HepG2 (cell line): ENCODE data around the gene KIF22. TPM values are rescaled to one million over a fixed set of nuclear protein-coding genes. Genes with fewer than 3 reads are reported as not detected.

ENCODE experiments used
- CBX2 ChIP-seq, 2 experiments: fragments of 200-600 bp in 1 of 2; sonication (generic); formaldehyde crosslinking in 1 of 2; IDR thresholded peaks; 2 replicates each; pipeline versions ENCODE4 v1.7.0 to v1.8.1; 2018 to 2022; ENCODE audit warnings: low read depth in 2 of 2, low read length in 1 of 2, mild to moderate bottlenecking in 1 of 2, missing genetic modification reagents in 1 of 2
- CBX5 ChIP-seq: sonication (generic); formaldehyde crosslinking; IDR thresholded peaks from 2 replicates; pipeline ENCODE4 v1.4.0; 2020; ENCODE audit warnings: missing genetic modification reagents, borderline replicate concordance
- HES4 ChIP-seq: sonication (generic); formaldehyde crosslinking; IDR thresholded peaks from 2 replicates; pipeline ENCODE4 v1.9.0; 2021; ENCODE audit warnings: mild to moderate bottlenecking, missing genetic modification reagents, borderline replicate concordance
- KAT7 ChIP-seq: IDR thresholded peaks from 2 replicates; pipeline ENCODE4 v1.6.1; 2018; ENCODE audit warnings: borderline replicate concordance, missing compliant biosample characterization
- MAFF ChIP-seq: IDR thresholded peaks from 2 replicates; pipeline ENCODE4 v1.6.1; 2011; ENCODE audit warnings: low read depth, low read length, improper control_type of control experiment
- NCOA2 ChIP-seq: sonication (generic); formaldehyde crosslinking; IDR thresholded peaks from 2 replicates; pipeline ENCODE4 v1.8.0; 2022; ENCODE audit warnings: inconsistent platforms
- NFKB2 ChIP-seq: sonication (generic); formaldehyde crosslinking; IDR thresholded peaks from 2 replicates; pipeline ENCODE4 v1.4.0; 2020; ENCODE audit warnings: missing genetic modification reagents, borderline replicate concordance
- POLR2AphosphoS5 ChIP-seq: IDR thresholded peaks from 2 replicates; pipeline ENCODE4 v1.6.1; 2012; ENCODE audit warnings: low read depth, low read length
- POLR2G ChIP-seq: fragments of 200-400 bp; formaldehyde crosslinking; IDR thresholded peaks from 2 replicates; pipeline ENCODE4 v1.6.1; 2018; ENCODE audit warnings: mild to moderate bottlenecking, low read depth, low read length, moderate library complexity
- SIX1 ChIP-seq: sonication (generic); formaldehyde crosslinking; IDR thresholded peaks from 2 replicates; pipeline ENCODE4 v1.4.0; 2020; ENCODE audit warnings: missing genetic modification reagents, borderline replicate concordance
- SMAD9 ChIP-seq: sonication (generic); formaldehyde crosslinking; IDR thresholded peaks from 2 replicates; pipeline ENCODE4 v1.5.1; 2020; ENCODE audit warnings: mild to moderate bottlenecking, missing genetic modification reagents
- TBP ChIP-seq: sonication (generic); formaldehyde crosslinking; IDR thresholded peaks from 2 replicates; pipeline ENCODE4 v1.5.0; 2020; ENCODE audit warnings: missing genetic modification reagents
- TIGD3 ChIP-seq: sonication (generic); formaldehyde crosslinking; IDR thresholded peaks from 2 replicates; pipeline ENCODE4 v1.5.1; 2020; ENCODE audit warnings: mild to moderate bottlenecking, missing genetic modification reagents, borderline replicate concordance
- XRCC5 ChIP-seq: fragments of 200-400 bp; formaldehyde crosslinking; optimal IDR thresholded peaks from 2 replicates; pipeline ENCODE3; 2017; ENCODE audit warnings: mild to moderate bottlenecking, low read length
- ZNF232 ChIP-seq: sonication (generic); formaldehyde crosslinking; IDR thresholded peaks from 2 replicates; pipeline ENCODE4 v1.4.0; 2020; ENCODE audit warnings: missing genetic modification reagents, borderline replicate concordance
- ZNF264 ChIP-seq: sonication (generic); formaldehyde crosslinking; IDR thresholded peaks from 2 replicates; pipeline ENCODE4 v1.4.0; 2020; ENCODE audit warnings: missing genetic modification reagents
- ZNF367 ChIP-seq: sonication (generic); formaldehyde crosslinking; IDR thresholded peaks from 2 replicates; pipeline ENCODE4 v1.4.0; 2020; ENCODE audit warnings: missing genetic modification reagents, borderline replicate concordance
- ZNF432 ChIP-seq: sonication (generic); formaldehyde crosslinking; IDR thresholded peaks from 2 replicates; pipeline ENCODE4 v1.5.0; 2020; ENCODE audit warnings: missing genetic modification reagents, mild to moderate bottlenecking, borderline replicate concordance
- ZNF468 ChIP-seq: sonication (generic); formaldehyde crosslinking; IDR thresholded peaks from 2 replicates; pipeline ENCODE4 v1.8.0; 2022; ENCODE audit warnings: mild to moderate bottlenecking, moderate library complexity, missing genetic modification reagents
- ZNF589 ChIP-seq: sonication (generic); formaldehyde crosslinking; conservative IDR thresholded peaks from 2 replicates; pipeline ENCODE4 v1.8.0; 2022; ENCODE audit warnings: mild to moderate bottlenecking, moderate library complexity, missing genetic modification reagents
- ZNF607 ChIP-seq: sonication (generic); formaldehyde crosslinking; IDR thresholded peaks from 2 replicates; pipeline ENCODE4 v1.5.1; 2020; ENCODE audit warnings: missing genetic modification reagents, mild to moderate bottlenecking, borderline replicate concordance
- ZNF629 ChIP-seq: sonication (generic); formaldehyde crosslinking; conservative IDR thresholded peaks from 2 replicates; pipeline ENCODE4 v1.5.0; 2020; ENCODE audit warnings: missing genetic modification reagents
- ZNF709 ChIP-seq: sonication (generic); formaldehyde crosslinking; IDR thresholded peaks from 2 replicates; pipeline ENCODE4 v1.5.0; 2020; ENCODE audit warnings: mild to moderate bottlenecking, missing genetic modification reagents
- ZNF749 ChIP-seq: sonication (generic); formaldehyde crosslinking; IDR thresholded peaks from 2 replicates; pipeline ENCODE4 v1.8.0; 2022; ENCODE audit warnings: mild to moderate bottlenecking, missing genetic modification reagents, moderate library complexity, borderline replicate concordance
- ZNF772 ChIP-seq: sonication (generic); formaldehyde crosslinking; IDR thresholded peaks from 2 replicates; pipeline ENCODE4 v1.5.0; 2020; ENCODE audit warnings: mild to moderate bottlenecking, missing genetic modification reagents
- ZSCAN9 ChIP-seq: IDR thresholded peaks from 2 replicates; pipeline ENCODE4 v1.6.1; 2016; ENCODE audit warnings: borderline replicate concordance
- polyA plus RNA-seq, 8 experiments: library from polyadenylated mRNA; depleted of rRNA in 3 of 8; stranded (reverse) in 7 of 8; unstranded in 1 of 8; fragments of >200 nt; fragmentation: Illumina TruSeq in 4 of 8; extraction: Trizol in 4 of 8; gene quantifications; 2 replicates each; pipeline versions ENCODE4 v1.2.1 to v1.2.3, GENCODE V29; 2011 to 2016; ENCODE audit warnings: low read depth in 4 of 8, missing spikeins in 1 of 8, mixed read lengths in 1 of 8; ENCODE audit not compliant: insufficient read depth in 1 of 8
- total RNA-seq, 5 experiments: library from RNA; depleted of rRNA; stranded (reverse); fragments of >200 nt; fragmentation: Illumina TruSeq; extraction: Trizol; gene quantifications; 2 replicates each; pipeline ENCODE4 v1.2.3, GENCODE V29; 2016; ENCODE audit warnings: low read depth in 1 of 5
- TF ChIP-seq, protein P1 (sequence below): IDR thresholded peaks from 2 replicates; pipeline ENCODE4 v1.6.1; 2016; ENCODE audit warnings: mild to moderate bottlenecking

Gene KIF22
- total and polyA plus RNA-seq, 2 of the 13 experiments (the other 11 are each of a cell fraction or from before 2014, with no cell fraction given) = 95.8 to 118 TPM

DNA sequence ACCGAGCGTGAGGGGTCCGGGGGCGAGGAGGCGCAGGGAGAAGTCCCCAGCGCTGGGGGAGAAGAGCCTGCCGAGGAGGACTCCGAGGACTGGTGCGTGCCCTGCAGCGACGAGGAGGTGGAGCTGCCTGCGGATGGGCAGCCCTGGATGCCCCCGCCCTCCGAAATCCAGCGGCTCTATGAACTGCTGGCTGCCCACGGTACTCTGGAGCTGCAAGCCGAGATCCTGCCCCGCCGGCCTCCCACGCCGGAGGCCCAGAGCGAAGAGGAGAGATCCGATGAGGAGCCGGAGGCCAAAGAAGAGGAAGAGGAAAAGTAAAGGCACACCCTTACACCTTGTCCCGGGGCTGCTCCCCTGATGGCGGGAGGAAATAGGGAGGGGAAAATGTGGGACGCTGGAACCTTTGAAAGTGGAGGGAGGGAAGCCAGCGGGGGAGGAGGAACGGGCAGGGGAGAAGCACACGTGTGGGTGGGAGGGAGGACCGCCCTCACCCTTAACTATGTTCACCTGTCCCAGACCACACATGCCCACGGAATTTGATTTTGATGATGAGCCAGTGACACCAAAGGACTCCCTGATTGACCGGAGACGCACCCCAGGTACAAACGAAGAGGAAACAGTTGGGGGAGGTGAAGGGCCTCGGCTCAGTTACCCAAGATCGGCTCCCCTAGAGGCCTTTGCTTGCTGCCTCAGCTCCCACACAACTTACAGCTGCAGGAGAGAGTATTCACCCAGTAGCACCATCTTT is 26.3 kb downstream of the KIF22 start (continued):
- no peak; the same call in 1 of the 2 replicates for TF ChIP-seq ZNF589
- TF ChIP-seq POLR2AphosphoS5 = peak; percentile 41; the same call in 1 of the 2 replicates
- TF ChIP-seq TIGD3 (CRISPR knock-in tag) = no peak
- peak; percentile 63 for TF ChIP-seq ZNF709
- TF ChIP-seq ZNF432 (CRISPR knock-in tag) = no peak
- no peak for TF ChIP-seq NFKB2 (CRISPR knock-in tag)
- no peak for TF ChIP-seq XRCC5
- TF ChIP-seq SIX1 (CRISPR knock-in tag) = no peak
- TF ChIP-seq ZNF264 = no peak
- no peak for TF ChIP-seq ZNF367 (CRISPR knock-in tag)
- 0 out of 2 replicates have a peak, but pooled peaks have one; percentile 9 for TF ChIP-seq ZNF772 (CRISPR knock-in tag)
- no peak for TF ChIP-seq ZSCAN9 (CRISPR knock-in tag)
- peak; percentile 94 for TF ChIP-seq HES4
- no peak for TF ChIP-seq CBX5 (CRISPR knock-in tag)
- 0 out of 2 replicates have a peak, but pooled peaks have one; percentile 33 for TF ChIP-seq KAT7 (CRISPR knock-in tag)
- no peak for TF ChIP-seq ZNF607 (CRISPR knock-in tag)
- TF ChIP-seq ZNF629 = no peak
- no peak for TF ChIP-seq MAFF
- TF ChIP-seq POLR2G = peak; percentile 19
- TF ChIP-seq CBX2 (IDR thresholded peaks at IDR 0.05; ENCODE audit: low read depth, low read length) = no peak
- TF ChIP-seq CBX2 (CRISPR knock-in tag; IDR thresholded peaks at IDR 0.05; ENCODE audit: low read depth) = no peak
- TF ChIP-seq TBP (CRISPR knock-in tag) = no peak
- peak; percentile 36; the same call in 1 of the 2 replicates for TF ChIP-seq SMAD9 (CRISPR knock-in tag)
- no peak for TF ChIP-seq ZNF232
- no peak for TF ChIP-seq ZNF468
- TF ChIP-seq NCOA2 (CRISPR knock-in tag) = no peak
- no peak; the same call in 1 of the 2 replicates for TF ChIP-seq ZNF749 (CRISPR knock-in tag)
- TF ChIP-seq, protein P1, sequence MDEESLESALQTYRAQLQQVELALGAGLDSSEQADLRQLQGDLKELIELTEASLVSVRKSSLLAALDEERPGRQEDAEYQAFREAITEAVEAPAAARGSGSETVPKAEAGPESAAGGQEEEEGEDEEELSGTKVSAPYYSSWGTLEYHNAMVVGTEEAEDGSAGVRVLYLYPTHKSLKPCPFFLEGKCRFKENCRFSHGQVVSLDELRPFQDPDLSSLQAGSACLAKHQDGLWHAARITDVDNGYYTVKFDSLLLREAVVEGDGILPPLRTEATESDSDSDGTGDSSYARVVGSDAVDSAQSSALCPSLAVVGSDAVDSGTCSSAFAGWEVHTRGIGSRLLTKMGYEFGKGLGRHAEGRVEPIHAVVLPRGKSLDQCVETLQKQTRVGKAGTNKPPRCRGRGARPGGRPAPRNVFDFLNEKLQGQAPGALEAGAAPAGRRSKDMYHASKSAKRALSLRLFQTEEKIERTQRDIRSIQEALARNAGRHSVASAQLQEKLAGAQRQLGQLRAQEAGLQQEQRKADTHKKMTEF = no peak
